ENCODE data around the gene MYMK. TPM values are rescaled to one million over a fixed set of nuclear protein-coding genes. Genes with fewer than 3 reads are reported as not detected.
A peak's percentile ranks its signal among the peaks of the same experiment; 100 is the strongest.

Gene MYMK
- total and polyA plus RNA-seq, 5 experiments from 2014 or later, result not detected

DNA sequence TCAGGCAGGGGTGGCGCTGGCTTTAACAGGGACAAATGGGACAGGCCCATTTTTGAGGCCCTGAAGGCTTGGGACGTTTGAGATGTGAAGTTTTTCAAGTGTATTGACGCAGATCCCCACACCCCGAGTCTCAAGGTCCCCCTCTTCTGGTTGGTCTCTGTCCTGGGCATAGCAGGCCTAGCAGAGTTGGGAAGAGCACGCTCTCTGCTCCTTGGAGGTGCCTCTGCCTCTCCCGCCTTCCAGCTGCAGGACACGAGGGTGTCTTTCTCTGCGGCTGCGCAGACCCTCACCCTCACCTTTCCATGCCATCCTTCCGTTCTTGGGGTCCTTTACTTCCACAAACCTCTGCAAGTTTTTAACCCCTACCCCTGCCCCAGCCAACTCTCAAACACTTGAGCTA is 28.4 kb upstream of the MYMK start:
- H3K4me1 Mint-ChIP-seq, result peaks cover 0 to 4% (median 1%) of the 10 kb centered on the region in 4 donors

DNA sequence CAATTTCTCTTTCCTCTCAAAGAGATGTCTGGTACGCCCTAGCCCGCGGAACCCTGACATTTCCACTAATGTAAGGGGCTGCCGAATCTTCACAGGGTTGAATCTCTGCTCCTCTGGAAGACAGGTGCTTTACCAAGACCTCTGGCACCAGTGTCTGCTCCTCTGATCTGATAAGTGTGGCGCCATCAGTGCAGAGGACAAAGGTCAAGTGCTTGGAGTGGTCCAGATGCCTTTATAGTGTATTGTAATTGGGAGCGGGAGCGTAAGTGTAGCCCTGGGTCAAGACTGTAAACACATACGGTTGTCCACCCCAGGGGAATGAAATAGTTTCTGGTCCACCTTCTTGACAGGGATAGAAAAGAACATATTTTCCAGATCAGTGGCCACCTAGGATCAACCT is 27.5 kb upstream of the MYMK start:
- POLR2A ChIA-PET, result interaction anchor here (0.6 to 0.7 kb wide), 2 partner anchors 25 to 43 kb away, joined by 5 to 6 read pairs; no protein-coding TSS in a partner anchor
- Mint-ChIP-seq H3K4me3 (no peak overlapping the region), H3K27ac (no peak overlapping the region), H3K4me1 (peaks cover 0 to 2% (median 0%) of the 10 kb centered on the region in 4 donors), H3K36me3 (no peaks in the 10 kb centered on the region), H3K27me3 (peaks cover 0 to 3% (median 0%) of the 10 kb centered on the region in 5 donors), H3K9me3 (no peaks in the 10 kb centered on the region)
- no peak for ATAC-seq
- no peak for DNase-seq

More for the DNA sequence above, 28.4 kb upstream of the MYMK start:
- Mint-ChIP-seq H3K9me3 (no peaks in the 10 kb centered on the region), H3K27ac (no peak overlapping the region), H3K36me3 (no peaks in the 10 kb centered on the region), H3K27me3 (peaks cover 0 to 11% (median 0%) of the 10 kb centered on the region in 5 donors), H3K4me3 (no peak overlapping the region)
- no peak for ATAC-seq
- DNase-seq, result no peak
- POLR2A ChIA-PET, result interaction anchor here (0.6 kb wide), 1 partner anchor 44 kb away, joined by 5 read pairs; no protein-coding TSS in a partner anchor

DNA sequence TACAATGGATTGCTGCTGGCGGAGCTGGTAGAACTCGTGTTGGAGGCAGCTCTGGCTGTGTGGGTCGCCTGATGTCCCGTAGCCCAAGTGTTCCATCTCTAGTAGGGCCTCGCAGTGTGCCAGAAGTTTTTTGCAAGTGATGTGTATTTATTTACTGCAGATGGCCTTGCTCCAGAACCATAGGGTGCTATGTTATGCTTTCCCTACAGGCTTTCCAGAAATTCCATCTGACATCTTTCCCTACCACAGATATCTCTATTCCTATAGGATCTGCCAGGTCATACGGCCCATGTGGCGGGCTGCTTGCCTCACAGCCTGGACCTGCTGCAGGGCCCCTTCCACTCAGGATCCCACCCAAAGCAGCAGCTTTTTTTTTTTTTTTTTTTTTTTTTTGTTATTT is 26.7 kb upstream of the MYMK start:
- Mint-ChIP-seq H3K4me3 (no peak overlapping the region), H3K4me1 (peaks cover 0 to 2% (median 0%) of the 10 kb centered on the region in 4 donors), H3K27me3 (peaks cover 0 to 3% (median 0%) of the 10 kb centered on the region in 5 donors), H3K9me3 (no peaks in the 10 kb centered on the region), H3K36me3 (no peaks in the 10 kb centered on the region), H3K27ac (peak overlapping the region in 1 of 10 donors; percentile 63)
- ATAC-seq, result no peak
- DNase-seq, result no peak
- POLR2A ChIA-PET, result interaction anchor here (0.7 kb wide), 1 partner anchor 25 kb away, joined by 6 read pairs; no protein-coding TSS in a partner anchor

DNA sequence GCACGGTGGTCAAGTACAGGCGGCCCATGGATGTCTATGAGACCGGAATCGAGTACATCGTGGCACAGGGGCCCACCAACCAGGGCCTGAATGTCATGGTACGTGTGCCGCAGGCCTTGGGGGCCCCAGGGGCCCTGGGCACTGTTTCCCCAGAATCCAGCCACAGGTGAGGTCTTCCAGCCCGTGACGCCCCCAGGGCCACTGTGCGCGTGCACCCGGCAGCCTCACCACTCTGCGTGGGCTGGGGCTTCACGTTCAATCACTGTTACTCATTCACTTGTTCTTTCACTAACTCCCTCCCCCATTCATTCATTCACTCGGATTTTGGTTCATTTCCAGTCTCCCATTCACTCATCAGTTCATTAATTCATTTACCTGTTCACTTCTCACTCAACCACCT is 22.4 kb upstream of the MYMK start:
- H3K27me3 Mint-ChIP-seq, result no peaks in the 10 kb centered on the region
- H3K4me3 Mint-ChIP-seq, result no peak overlapping the region
- no peaks in the 10 kb centered on the region for H3K4me1 Mint-ChIP-seq
- no peak overlapping the region for H3K27ac Mint-ChIP-seq
- POLR2A ChIA-PET, result no interaction called here
- DNase-seq (no peak), ATAC-seq (no peak)
- no peaks in the 10 kb centered on the region for H3K9me3 Mint-ChIP-seq
- no peaks in the 10 kb centered on the region for H3K36me3 Mint-ChIP-seq

DNA sequence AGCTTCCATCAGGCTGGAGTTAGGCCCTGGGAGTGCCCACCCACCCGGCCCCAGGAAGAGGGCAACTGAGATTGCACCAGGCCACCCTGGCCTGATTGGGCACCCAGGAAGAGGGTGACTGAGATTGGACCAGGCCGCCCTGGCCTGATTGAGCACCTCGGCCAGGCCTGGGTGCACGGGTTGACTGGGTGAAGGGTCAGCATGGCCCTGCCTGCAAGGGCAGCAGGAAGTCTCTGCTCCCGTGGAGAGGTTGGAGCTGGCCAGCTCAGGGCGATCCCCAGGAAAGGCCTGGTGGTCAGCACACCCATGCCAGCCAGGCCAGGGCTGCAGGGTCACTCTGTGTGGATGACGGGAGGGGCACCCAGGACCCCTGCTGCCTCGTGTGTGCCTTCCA is 21.5 kb upstream of the MYMK start:
- no peaks in the 10 kb centered on the region for H3K27me3 Mint-ChIP-seq
- H3K4me3 Mint-ChIP-seq, result no peak overlapping the region
- no peaks in the 10 kb centered on the region for H3K4me1 Mint-ChIP-seq
- H3K9me3 Mint-ChIP-seq, result no peaks in the 10 kb centered on the region
- DNase-seq, result no peak
- no peak overlapping the region for H3K27ac Mint-ChIP-seq
- no peaks in the 10 kb centered on the region for H3K36me3 Mint-ChIP-seq
- POLR2A ChIA-PET, result no interaction called here
- ATAC-seq, result no peak

DNA sequence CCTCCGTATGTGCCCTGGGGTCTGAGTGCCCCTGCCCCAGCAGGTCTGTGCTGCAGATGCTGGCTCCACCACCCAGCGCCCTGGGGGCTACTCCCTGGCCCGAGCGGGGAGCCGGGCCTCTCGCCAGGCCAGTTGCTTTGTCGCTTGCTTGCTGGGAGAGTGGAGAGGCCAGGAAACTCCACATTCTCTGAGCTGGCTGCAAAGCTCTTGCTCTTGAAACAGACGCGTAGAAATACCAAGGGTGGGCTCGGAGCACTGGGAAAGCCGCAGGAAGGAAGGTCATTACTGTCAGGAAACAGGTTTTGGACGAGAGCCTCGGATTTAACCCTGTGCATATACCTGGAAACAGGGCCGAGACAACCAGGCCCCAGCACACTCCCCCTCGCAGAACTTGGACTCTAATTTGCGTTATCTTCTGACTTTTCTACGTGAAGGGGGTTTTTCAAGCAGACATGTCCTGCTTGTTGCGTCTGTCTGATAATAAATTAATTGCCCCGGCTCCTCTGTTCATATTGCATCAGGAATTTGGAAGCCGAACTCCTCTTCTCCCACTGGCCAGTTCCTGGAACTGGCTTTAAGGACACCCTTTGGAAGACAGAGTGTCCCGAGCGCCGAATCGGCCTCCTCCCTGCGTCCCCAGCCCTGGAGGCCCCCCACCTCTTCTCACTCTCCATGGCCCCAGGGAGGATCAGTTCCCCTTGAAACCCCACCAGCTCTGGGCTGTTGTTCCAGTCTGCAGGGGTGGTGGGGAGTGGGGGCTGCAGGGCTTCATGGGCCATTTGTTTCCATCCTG is 20.9 kb upstream of the MYMK start:
- H3K4me3 Mint-ChIP-seq, result no peak overlapping the region
- no peak for DNase-seq
- H3K27me3 Mint-ChIP-seq, result no peaks in the 10 kb centered on the region
- no peak overlapping the region for H3K27ac Mint-ChIP-seq
- H3K9me3 Mint-ChIP-seq, result no peaks in the 10 kb centered on the region
- no peak for ATAC-seq
- no peaks in the 10 kb centered on the region for H3K4me1 Mint-ChIP-seq
- no peaks in the 10 kb centered on the region for H3K36me3 Mint-ChIP-seq
- POLR2A ChIA-PET, result no interaction called here

DNA sequence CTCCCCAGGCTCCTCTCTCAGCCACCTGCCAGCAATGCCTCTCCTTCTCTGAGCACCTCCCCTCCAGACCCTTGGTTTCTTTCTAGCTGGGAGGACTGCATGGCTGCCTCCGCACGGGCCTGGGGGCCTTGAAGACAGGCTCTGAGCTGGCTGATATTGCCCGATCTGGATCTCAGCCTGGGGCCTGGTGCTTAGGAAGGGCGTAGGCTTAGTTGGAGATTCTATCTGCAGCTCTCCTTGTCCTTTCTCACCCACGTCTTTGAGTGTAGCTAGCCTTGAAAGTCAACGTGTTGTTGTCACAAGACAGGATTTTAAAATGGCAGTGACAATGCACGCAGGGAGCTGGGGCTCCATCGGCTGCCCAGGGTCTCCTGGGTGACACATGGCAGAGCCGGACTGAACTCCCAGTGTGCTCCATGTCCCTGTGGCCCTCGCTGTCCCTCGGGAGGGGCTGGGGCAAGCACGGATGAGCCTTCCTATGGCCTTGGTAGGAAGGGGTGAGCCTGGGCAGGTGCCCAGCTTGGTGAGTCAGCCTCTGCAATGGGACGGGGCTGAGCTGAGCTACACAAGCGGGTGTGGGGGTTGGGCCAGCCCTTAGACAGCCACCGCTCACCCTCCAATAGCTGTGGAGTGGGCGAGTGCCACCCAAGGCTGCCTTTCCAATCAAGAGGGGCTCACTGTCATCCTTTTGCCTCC is 19.2 kb upstream of the MYMK start:
- DNase-seq (no peak), ATAC-seq (no peak)
- Mint-ChIP-seq H3K36me3 (no peaks in the 10 kb centered on the region), H3K4me1 (peaks cover 4 to 7% (median 6%) of the 10 kb centered on the region in 4 donors), H3K27me3 (peaks cover 0 to 6% (median 0%) of the 10 kb centered on the region in 5 donors), H3K27ac (no peak overlapping the region), H3K9me3 (no peaks in the 10 kb centered on the region), H3K4me3 (no peak overlapping the region)
- POLR2A ChIA-PET, result no interaction called here

DNA sequence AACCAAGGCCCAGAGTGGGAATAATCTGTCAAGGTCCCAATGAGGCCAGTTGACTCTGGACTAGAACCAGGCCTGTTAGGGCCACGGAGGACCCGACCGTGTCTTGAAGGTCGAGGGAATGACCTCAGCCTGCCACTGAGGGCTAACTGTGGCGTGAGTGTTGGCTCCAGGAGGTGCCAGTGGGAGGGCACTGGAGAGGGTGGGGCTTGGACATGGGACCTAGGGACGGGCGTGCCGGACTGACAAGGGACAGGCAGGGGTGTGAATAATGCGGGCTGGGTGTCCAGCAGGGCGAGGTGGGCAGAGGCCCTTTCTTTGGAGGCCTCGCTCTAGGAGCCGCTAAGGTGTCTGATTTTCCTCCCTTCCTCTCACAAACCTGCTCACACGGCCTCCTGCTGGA is 17.2 kb upstream of the MYMK start:
- DNase-seq (no peak), ATAC-seq (no peak)
- no peak overlapping the region for H3K27ac Mint-ChIP-seq
- H3K4me1 Mint-ChIP-seq, result peaks cover 5 to 9% (median 8%) of the 10 kb centered on the region in 4 donors
- POLR2A ChIA-PET, result no interaction called here
- H3K27me3 Mint-ChIP-seq, result peaks cover 0 to 6% (median 0%) of the 10 kb centered on the region in 5 donors
- H3K4me3 Mint-ChIP-seq, result no peak overlapping the region
- no peaks in the 10 kb centered on the region for H3K9me3 Mint-ChIP-seq
- H3K36me3 Mint-ChIP-seq, result no peaks in the 10 kb centered on the region

DNA sequence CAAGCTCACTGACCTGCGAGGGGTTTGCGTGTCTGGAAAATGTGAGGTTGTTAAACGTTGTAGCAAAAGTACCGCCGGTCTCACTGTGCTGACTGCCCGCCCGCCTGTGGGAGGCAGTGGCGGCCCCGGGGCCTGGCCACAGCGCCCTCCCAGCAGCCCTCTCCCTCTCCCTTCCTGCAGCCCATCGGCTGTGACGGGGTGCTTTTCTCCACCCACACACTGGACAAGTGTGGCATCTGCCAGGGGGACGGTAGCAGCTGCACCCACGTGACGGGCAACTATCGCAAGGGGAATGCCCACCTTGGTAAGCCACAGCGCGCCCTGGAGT is 15.9 kb upstream of the MYMK start:
- Mint-ChIP-seq H3K27me3 (peaks cover 0 to 8% (median 0%) of the 10 kb centered on the region in 5 donors), H3K27ac (no peak overlapping the region), H3K36me3 (no peaks in the 10 kb centered on the region), H3K4me1 (peaks cover 5 to 9% (median 8%) of the 10 kb centered on the region in 4 donors), H3K4me3 (no peak overlapping the region), H3K9me3 (no peaks in the 10 kb centered on the region)
- POLR2A ChIA-PET, result no interaction called here
- ATAC-seq, result no peak
- no peak for DNase-seq

DNA sequence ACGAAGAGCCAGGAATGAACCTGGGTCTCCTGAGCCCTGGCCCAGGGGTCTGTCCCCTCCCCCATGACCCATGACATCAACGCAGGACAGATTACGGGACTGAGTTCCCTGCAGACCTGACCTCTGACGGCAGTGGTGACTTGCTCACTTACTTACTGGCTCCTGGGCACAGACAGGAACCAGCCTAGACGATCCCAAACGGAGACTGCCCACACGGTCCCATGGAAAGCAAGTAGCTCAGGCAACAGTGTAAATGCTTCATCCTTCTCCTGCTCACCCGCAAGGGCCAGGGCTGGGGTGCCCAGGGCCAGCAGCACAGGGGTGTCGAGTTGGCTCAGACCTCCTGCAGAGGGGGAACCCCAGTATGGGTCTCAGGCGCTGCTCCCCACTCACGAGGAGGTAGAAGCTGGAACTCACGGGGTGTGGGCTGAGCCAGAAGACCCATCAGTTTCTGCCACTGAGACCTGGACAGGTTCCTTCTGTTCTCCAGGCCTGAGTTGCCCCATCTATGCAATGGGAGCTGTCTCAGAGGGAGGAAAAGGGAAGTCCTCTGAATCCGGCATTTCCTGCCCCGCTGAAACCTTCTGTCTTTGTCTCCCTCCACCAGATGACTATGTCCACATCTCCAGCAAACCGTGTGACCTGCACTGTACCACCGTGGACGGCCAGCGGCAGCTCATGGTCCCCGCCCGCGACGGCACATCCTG is 15.4 kb upstream of the MYMK start:
- peaks cover 7 to 11% (median 9%) of the 10 kb centered on the region in 4 donors for H3K4me1 Mint-ChIP-seq
- no peak for DNase-seq
- POLR2A ChIA-PET, result no interaction called here

DNA sequence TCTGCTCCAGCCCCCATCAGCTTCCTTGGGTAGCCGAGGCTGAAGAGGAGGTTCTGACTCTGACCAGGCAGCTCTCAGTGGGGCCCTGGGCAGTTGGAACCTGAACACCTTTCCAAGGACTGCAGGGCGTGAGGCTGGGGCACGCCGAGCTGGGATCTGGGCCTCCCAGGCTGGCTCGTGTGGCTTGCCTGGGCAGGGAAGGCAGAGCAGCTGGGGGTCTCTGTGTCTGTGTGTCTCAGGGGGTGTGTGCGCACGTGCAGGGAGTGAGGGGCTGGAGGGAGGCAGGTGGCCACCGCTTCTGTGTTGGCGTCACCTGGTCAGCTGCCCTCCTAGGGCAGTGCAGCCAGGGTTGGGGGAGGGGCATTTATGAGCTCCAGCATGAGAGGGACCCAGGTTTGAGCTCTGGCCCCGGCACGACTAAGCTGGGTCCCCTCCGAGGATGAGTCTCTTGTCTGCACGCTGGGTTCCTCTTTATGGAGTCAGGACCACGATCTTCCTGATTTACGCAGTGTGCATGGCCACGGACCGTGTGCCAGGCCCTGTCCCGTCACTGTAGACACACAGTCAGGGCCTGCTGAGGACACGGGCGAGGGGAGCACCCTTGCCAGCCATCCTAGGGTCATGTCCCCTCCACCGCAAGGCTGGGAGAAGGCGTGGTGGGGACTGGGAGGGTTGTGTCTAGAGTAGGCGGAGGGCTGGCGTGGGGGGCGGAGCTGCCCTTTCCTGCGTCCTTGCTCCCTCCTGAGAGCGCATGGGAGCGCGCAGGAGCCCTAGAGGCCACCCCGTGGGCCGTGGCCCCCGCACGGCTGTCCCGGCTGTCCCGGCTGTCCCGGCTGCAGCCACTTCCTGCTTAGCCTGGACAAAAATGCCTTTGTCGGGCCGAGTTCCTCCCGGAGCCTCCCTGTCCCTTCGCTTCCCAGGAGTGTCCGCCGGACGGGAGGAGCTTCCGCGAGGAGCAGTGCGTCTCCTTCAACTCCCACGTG is 14.4 kb upstream of the MYMK start:
- Mint-ChIP-seq H3K36me3 (no peaks in the 10 kb centered on the region), H3K4me3 (peak overlapping the region in 3 of 10 donors; percentile 23 to 50 (median 25)), H3K4me1 (peaks cover 7 to 17% (median 10%) of the 10 kb centered on the region in 4 donors), H3K9me3 (no peaks in the 10 kb centered on the region), H3K27ac (peak overlapping the region in 2 of 10 donors; percentile 11 to 40), H3K27me3 (peaks cover 0 to 8% (median 0%) of the 10 kb centered on the region in 5 donors)
- ATAC-seq (no peak), DNase-seq (no peak)
- POLR2A ChIA-PET, result no interaction called here

More for the DNA sequence above, 15.4 kb upstream of the MYMK start:
- no peak for ATAC-seq
- H3K27me3 Mint-ChIP-seq, result peaks cover 0 to 8% (median 0%) of the 10 kb centered on the region in 5 donors
- no peaks in the 10 kb centered on the region for H3K9me3 Mint-ChIP-seq
- no peak overlapping the region for H3K4me3 Mint-ChIP-seq
- H3K36me3 Mint-ChIP-seq, result no peaks in the 10 kb centered on the region
- no peak overlapping the region for H3K27ac Mint-ChIP-seq

DNA sequence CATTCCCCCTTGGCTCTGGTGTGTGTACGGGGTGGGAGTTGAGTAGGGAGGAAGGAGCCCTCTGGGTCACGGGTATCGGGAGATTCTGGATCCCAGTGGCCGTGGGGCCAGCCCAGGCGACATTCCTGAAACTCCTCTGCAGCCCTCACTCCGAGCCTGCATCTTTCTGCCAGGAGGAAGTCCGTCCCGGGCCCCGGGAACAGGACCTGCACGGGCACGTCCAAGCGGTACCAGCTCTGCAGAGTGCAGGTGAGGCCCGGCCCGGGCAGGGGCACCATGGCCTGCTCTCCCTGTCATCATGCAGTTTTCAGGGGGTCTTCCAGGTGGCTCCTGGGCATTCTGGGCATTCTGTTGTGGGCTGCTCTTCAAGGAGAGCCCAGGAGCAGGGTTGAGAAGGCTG is 13.4 kb upstream of the MYMK start:
- POLR2A ChIA-PET, result no interaction called here
- H3K27ac Mint-ChIP-seq, result peak overlapping the region in 1 of 10 donors; percentile 57
- no peaks in the 10 kb centered on the region for H3K36me3 Mint-ChIP-seq
- no peaks in the 10 kb centered on the region for H3K9me3 Mint-ChIP-seq
- no peak for ATAC-seq
- peaks cover 0 to 11% (median 0%) of the 10 kb centered on the region in 5 donors for H3K27me3 Mint-ChIP-seq
- peaks cover 9 to 23% (median 19%) of the 10 kb centered on the region in 4 donors for H3K4me1 Mint-ChIP-seq
- no peak overlapping the region for H3K4me3 Mint-ChIP-seq
- DNase-seq, result no peak

Data from naive thymus-derived CD8-positive, alpha-beta T cell (primary cell).